PC-9 (cell line): ENCODE measurements around the gene SYNGR1. TPM values are rescaled to one million over a fixed set of nuclear protein-coding genes. Genes with fewer than 3 reads are reported as not detected.

Source experiments
- BruUV-seq: library from RNA; stranded (reverse); fragments of 400-500 nt; replicated peaks from 2 replicates; lab custom pipeline; 2021; lab: Mats Ljungman, UMichigan
- CTCF ChIA-PET: fragments of 300-600 bp; sonication (Branson Sonifier 250); formaldehyde crosslinking; loops from one replicate; lab custom pipeline; 2022; ENCODE audit warnings: antibody characterized with exemption; lab: Charles Lee
- POLR2A ChIA-PET: fragments of 300-600 bp; sonication (Branson Sonifier 250); formaldehyde crosslinking; loops from one replicate; lab custom pipeline; 2022; ENCODE audit warnings: antibody characterized with exemption; ENCODE audit not compliant: unreplicated experiment; lab: Charles Lee
- DNase-seq, 2 experiments: peaks; one replicate each; pipeline versions ENCODE4 v3.0.0 to v3.0.0-alpha.2; 2015 to 2022; ENCODE audit warnings: mixed read lengths in 1 of 2
- H2AFZ ChIP-seq: fragments of 200-600 bp; sonication (generic); 2 replicates; pipeline ENCODE4 v1.8.1; 2017; ENCODE audit warnings: antibody characterized with exemption
- H3F3A ChIP-seq: fragments of 200-600 bp; sonication (generic); 2 replicates; pipeline ENCODE4 v1.8.1; 2017; ENCODE audit warnings: antibody characterized with exemption, mild to moderate bottlenecking, low read depth; ENCODE audit not compliant: insufficient read depth
- H3K27ac ChIP-seq: fragments of 200-600 bp; sonication (generic); 2 replicates; pipeline ENCODE4 v1.6.1; 2016; ENCODE audit warnings: mixed run types
- H3K27me3 ChIP-seq: fragments of 200-600 bp; sonication (generic); 2 replicates; pipeline ENCODE4 v1.6.1; 2016; ENCODE audit warnings: low read depth, mixed run types; ENCODE audit not compliant: insufficient read depth
- H3K36me3 ChIP-seq: fragments of 200-600 bp; sonication (generic); 2 replicates; pipeline ENCODE4 v1.6.1; 2016; ENCODE audit warnings: low read depth, mixed run types
- H3K4me1 ChIP-seq: fragments of 200-600 bp; sonication (generic); replicated peaks from 2 replicates; pipeline ENCODE4 v1.6.1; 2016; ENCODE audit warnings: mixed run types; ENCODE audit not compliant: insufficient read depth
- H3K4me2 ChIP-seq: fragments of 200-600 bp; sonication (generic); 2 replicates; pipeline ENCODE4 v1.6.1; 2017; ENCODE audit warnings: mixed run types
- H3K4me3 ChIP-seq: fragments of 200-600 bp; sonication (generic); 2 replicates; pipeline ENCODE4 v1.6.1; 2016; ENCODE audit warnings: mixed run types
- H3K79me2 ChIP-seq: fragments of 200-600 bp; sonication (generic); 2 replicates; pipeline ENCODE4 v1.6.1; 2017; ENCODE audit warnings: low read depth, mixed run types
- H3K9me2 ChIP-seq: fragments of 200-600 bp; sonication (generic); 2 replicates; pipeline ENCODE4 v1.8.1; 2017; ENCODE audit warnings: mild to moderate bottlenecking; ENCODE audit not compliant: insufficient read depth
- H3K9me3 ChIP-seq: fragments of 200-600 bp; sonication (generic); 2 replicates; pipeline ENCODE4 v1.8.1; 2016; ENCODE audit warnings: low read depth; ENCODE audit not compliant: insufficient read depth
- H4K20me1 ChIP-seq: fragments of 200-600 bp; sonication (generic); 2 replicates; pipeline ENCODE4 v1.8.1; 2017; ENCODE audit not compliant: insufficient read depth
- EZH2 ChIP-seq: fragments of 200-600 bp; sonication (generic); IDR thresholded peaks from 2 replicates; pipeline ENCODE4 v1.8.0; 2017; ENCODE audit warnings: antibody characterized with exemption, low read depth
- intact Hi-C: fragments of 100-400 bp; cut with micrococcal nuclease; formaldehyde crosslinking; loops from one replicate; pipeline ENCODE4 v1.10.0; 2022; ENCODE audit not compliant: unreplicated experiment
- total RNA-seq: library from RNA; stranded (reverse); gene quantifications from 2 replicates; pipeline ENCODE4 v1.2.3, GENCODE V29; 2021
- TF ChIP-seq, protein P1 (sequence below): fragments of 200-600 bp; sonication (generic); conservative IDR thresholded peaks from 2 replicates; pipeline ENCODE4 v1.6.1; 2017; ENCODE audit warnings: mixed run types, antibody characterized with exemption, mild to moderate bottlenecking, moderate library complexity

Gene SYNGR1
- total RNA-seq, 1 experiment from 2014 or later, result 12.0 TPM

DNA sequence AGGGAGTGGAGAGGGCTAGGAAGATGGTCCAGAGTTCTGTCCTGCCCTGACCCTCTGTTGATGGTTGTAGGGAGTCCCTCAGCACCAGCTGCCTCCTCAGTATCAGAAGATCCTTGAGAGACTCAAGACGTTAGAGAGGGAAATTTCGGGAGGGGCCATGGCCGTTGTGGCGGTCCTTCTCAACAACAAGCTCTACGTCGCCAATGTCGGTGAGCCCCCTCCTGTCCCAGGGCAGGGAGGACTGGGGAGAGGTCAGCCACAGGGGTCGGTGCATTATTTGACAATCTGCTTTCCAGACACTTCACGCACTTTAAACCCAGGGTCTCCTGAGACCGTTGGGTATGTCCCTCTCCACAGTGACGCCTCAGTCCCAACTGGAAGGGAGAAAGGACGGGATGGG is 67.8 kb downstream of the SYNGR1 start:
- Histone ChIP-seq H3K9me2 (no peaks in the 10 kb centered on the region), H3K27ac (no peak overlapping the region), H3K36me3 (peaks cover 15% of the 10 kb centered on the region), H3F3A (0 out of 2 replicates have a peak, but pooled peaks cover under 1% of the 10 kb centered on the region), H3K4me2 (no peak overlapping the region), H3K9me3 (no peaks in the 10 kb centered on the region), H3K4me3 (no peak overlapping the region), H2AFZ (no peak overlapping the region), H4K20me1 (0 out of 2 replicates have a peak, but pooled peaks cover 5% of the 10 kb centered on the region), H3K4me1 (no peaks in the 10 kb centered on the region), H3K79me2 (no peaks in the 10 kb centered on the region), H3K27me3 (no peaks in the 10 kb centered on the region)
- ChIA-PET CTCF (interaction anchor here (0.6 kb wide), 1 partner anchor 689 kb away, joined by 3 read pairs; no protein-coding TSS in a partner anchor), POLR2A (no interaction called here)
- intact Hi-C loops, result no loop called here
- DNase-seq, result no peak
- no TSS peak for BruUV-seq
- TF ChIP-seq EZH2, result no peak
- TF ChIP-seq, protein P1, sequence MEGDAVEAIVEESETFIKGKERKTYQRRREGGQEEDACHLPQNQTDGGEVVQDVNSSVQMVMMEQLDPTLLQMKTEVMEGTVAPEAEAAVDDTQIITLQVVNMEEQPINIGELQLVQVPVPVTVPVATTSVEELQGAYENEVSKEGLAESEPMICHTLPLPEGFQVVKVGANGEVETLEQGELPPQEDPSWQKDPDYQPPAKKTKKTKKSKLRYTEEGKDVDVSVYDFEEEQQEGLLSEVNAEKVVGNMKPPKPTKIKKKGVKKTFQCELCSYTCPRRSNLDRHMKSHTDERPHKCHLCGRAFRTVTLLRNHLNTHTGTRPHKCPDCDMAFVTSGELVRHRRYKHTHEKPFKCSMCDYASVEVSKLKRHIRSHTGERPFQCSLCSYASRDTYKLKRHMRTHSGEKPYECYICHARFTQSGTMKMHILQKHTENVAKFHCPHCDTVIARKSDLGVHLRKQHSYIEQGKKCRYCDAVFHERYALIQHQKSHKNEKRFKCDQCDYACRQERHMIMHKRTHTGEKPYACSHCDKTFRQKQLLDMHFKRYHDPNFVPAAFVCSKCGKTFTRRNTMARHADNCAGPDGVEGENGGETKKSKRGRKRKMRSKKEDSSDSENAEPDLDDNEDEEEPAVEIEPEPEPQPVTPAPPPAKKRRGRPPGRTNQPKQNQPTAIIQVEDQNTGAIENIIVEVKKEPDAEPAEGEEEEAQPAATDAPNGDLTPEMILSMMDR, result no peak

GRCh38 chr22:39418696-39419095 is 68.9 kb downstream of the SYNGR1 start:
- ChIA-PET CTCF (no interaction called here), POLR2A (no interaction called here)
- Histone ChIP-seq H3K4me3 (no peak overlapping the region), H3F3A (no peaks in the 10 kb centered on the region), H3K79me2 (no peaks in the 10 kb centered on the region), H3K4me1 (no peaks in the 10 kb centered on the region), H3K36me3 (peaks cover 15% of the 10 kb centered on the region), H2AFZ (no peak overlapping the region), H3K27ac (no peak overlapping the region), H3K9me2 (no peaks in the 10 kb centered on the region), H4K20me1 (no peaks in the 10 kb centered on the region), H3K27me3 (no peaks in the 10 kb centered on the region), H3K4me2 (no peak overlapping the region), H3K9me3 (no peaks in the 10 kb centered on the region)
- intact Hi-C loops, result no loop called here
- no TSS peak for BruUV-seq
- no peak for DNase-seq
- no peak for TF ChIP-seq EZH2
- TF ChIP-seq, protein P1, result no peak

GRCh38 chr22:39419096-39419495 is 69.3 kb downstream of the SYNGR1 start:
- Histone ChIP-seq H3K27ac (no peak overlapping the region), H3K27me3 (no peaks in the 10 kb centered on the region), H3F3A (no peaks in the 10 kb centered on the region), H3K36me3 (peaks cover 17% of the 10 kb centered on the region), H3K4me1 (no peaks in the 10 kb centered on the region), H3K4me2 (no peak overlapping the region), H3K79me2 (no peaks in the 10 kb centered on the region), H2AFZ (no peak overlapping the region), H3K9me3 (no peaks in the 10 kb centered on the region), H3K9me2 (no peaks in the 10 kb centered on the region), H4K20me1 (no peaks in the 10 kb centered on the region; the same call in 1 of the 2 replicates), H3K4me3 (no peak overlapping the region)
- ChIA-PET CTCF (no interaction called here), POLR2A (no interaction called here)
- intact Hi-C loops, result no loop called here
- no peak for DNase-seq
- TF ChIP-seq, protein P1, result no peak
- no peak for TF ChIP-seq EZH2
- no TSS peak for BruUV-seq
